IPS-20b (cell line): ENCODE data around the gene CDHR3.

Experiments
- H3K27ac ChIP-seq: one replicate; pipeline ENCODE4 v1.5.1; 2013; ENCODE audit warnings: low read length
- H3K27me3 ChIP-seq: 2 replicates; pipeline ENCODE4 v1.6.1; 2013; ENCODE audit warnings: mild to moderate bottlenecking, low read length, inconsistent platforms; ENCODE audit not compliant: insufficient read depth
- H3K36me3 ChIP-seq: 2 replicates; pipeline ENCODE4 v1.6.1; 2013; ENCODE audit warnings: low read depth, mild to moderate bottlenecking, inconsistent platforms, low read length, moderate library complexity; ENCODE audit not compliant: insufficient read depth
- H3K4me1 ChIP-seq: 2 replicates; pipeline ENCODE4 v1.6.1; 2013; ENCODE audit warnings: mild to moderate bottlenecking, control low read depth, inconsistent platforms, low read length, moderate library complexity; ENCODE audit not compliant: insufficient read depth
- H3K4me3 ChIP-seq: 2 replicates; pipeline ENCODE4 v1.5.1; 2013; ENCODE audit warnings: mild to moderate bottlenecking, low read length, inconsistent platforms
- H3K9ac ChIP-seq: 2 replicates; pipeline ENCODE4 v1.6.1; 2013; ENCODE audit warnings: low read depth, mild to moderate bottlenecking, inconsistent platforms, low read length, moderate library complexity
- H3K9me3 ChIP-seq: 2 replicates; pipeline ENCODE4 v1.6.1; 2013; ENCODE audit warnings: mild to moderate bottlenecking, low read depth, low read length, inconsistent platforms; ENCODE audit not compliant: insufficient read depth

The CDHR3 gene

DNA sequence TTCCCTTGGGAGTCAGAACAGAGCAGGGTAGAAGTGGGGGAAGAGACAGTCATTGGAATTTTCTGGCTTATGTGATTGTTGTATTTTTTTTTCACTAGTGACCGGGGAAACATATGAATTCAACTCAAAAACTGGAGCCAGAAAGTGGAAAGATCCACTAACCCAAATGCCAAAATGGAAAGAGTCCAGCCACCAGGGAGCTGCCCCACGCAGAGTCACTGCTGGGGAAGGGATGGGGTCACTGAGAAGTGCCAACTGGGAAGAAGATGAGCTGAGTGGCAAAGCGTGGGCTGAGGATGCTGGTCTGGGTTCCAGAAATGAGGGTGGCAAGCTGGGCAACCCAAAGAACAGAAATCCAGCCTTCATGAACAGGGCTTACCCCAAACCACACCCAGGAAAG is 69.2 kb downstream of the CDHR3 start:
- Histone ChIP-seq H3K4me1 (peaks cover 12% of the 10 kb centered on the region; the same call in 1 of the 2 replicates), H3K27me3 (no peaks in the 10 kb centered on the region), H3K4me3 (no peak overlapping the region), H3K9ac (peak overlapping the region; percentile 2; the same call in 1 of the 2 replicates), H3K36me3 (no peaks in the 10 kb centered on the region), H3K27ac (no peak overlapping the region), H3K9me3 (no peaks in the 10 kb centered on the region)

DNA sequence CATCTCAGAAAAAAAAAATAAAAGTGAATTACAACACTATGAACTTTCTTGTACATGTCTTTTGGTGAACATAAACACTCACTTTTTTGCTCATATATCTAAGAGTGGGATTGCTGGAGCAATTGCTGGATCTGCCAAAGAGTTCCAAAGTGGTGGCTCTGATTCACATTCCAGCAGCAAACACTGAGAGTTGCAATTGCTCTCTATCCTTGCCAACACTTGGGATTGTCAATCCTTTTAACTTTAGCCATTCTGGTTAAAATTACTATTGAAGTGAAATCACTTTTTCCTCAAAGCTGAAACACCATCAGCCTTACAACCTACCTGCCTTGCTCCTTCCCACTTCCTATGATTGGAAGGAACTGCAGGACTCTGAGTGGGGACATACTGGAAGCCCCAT is 70.7 kb downstream of the CDHR3 start:
- no peaks in the 10 kb centered on the region for H3K36me3 ChIP-seq
- H3K27ac ChIP-seq: no peak overlapping the region
- no peak overlapping the region for H3K9ac ChIP-seq
- no peak overlapping the region for H3K4me3 ChIP-seq
- H3K9me3 ChIP-seq: no peaks in the 10 kb centered on the region
- peaks cover 12% of the 10 kb centered on the region; the same call in 1 of the 2 replicates for H3K4me1 ChIP-seq
- no peaks in the 10 kb centered on the region for H3K27me3 ChIP-seq

DNA sequence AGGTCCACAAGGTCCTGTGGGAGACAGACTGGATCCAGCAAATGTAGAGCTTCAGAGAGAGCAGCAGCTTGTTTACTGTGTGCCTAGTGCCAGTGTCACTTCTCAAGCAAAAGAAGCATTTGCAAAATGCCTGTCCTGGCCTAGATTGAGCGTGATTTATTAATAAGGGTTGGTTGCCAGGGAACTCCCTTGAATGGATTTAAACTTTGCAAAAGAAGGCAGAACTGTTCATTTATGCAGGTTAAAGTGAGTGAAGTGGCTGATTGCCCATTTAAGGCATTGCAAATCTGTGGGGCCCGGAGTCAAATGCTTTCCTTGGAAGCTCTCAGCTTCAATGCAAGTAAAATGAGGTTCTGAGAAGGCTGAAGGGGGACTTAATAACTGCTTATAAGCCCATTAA is 71.3 kb downstream of the CDHR3 start:
- Histone ChIP-seq H3K27me3 (no peaks in the 10 kb centered on the region), H3K9ac (no peak overlapping the region), H3K36me3 (no peaks in the 10 kb centered on the region), H3K27ac (no peak overlapping the region), H3K4me3 (no peak overlapping the region), H3K4me1 (peaks cover 12% of the 10 kb centered on the region; the same call in 1 of the 2 replicates), H3K9me3 (no peaks in the 10 kb centered on the region)

DNA sequence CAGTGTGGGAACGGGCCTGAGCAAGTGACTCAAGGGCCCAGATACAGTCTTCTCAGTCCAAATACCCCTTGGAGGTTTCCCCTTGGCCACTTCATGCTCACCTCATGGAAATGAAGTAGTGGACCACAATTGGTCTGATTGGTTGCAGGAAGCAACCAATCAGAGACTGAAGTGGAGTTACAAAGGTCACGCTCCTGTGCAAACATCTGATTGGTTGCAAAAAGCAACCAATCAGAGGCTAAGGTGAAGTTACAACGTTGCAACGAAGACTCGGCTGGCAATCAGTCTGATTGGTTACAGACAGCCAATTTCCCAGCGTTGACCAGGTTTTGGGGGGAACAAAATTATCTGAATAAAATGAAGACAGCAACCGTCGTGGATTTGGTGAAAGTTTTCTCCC is 72.5 kb downstream of the CDHR3 start:
- H3K27me3 ChIP-seq: no peaks in the 10 kb centered on the region
- no peak overlapping the region for H3K27ac ChIP-seq
- no peak overlapping the region for H3K4me3 ChIP-seq
- H3K4me1 ChIP-seq: peaks cover 12% of the 10 kb centered on the region; the same call in 1 of the 2 replicates
- no peaks in the 10 kb centered on the region for H3K9me3 ChIP-seq
- H3K9ac ChIP-seq: no peak overlapping the region
- H3K36me3 ChIP-seq: no peaks in the 10 kb centered on the region

DNA sequence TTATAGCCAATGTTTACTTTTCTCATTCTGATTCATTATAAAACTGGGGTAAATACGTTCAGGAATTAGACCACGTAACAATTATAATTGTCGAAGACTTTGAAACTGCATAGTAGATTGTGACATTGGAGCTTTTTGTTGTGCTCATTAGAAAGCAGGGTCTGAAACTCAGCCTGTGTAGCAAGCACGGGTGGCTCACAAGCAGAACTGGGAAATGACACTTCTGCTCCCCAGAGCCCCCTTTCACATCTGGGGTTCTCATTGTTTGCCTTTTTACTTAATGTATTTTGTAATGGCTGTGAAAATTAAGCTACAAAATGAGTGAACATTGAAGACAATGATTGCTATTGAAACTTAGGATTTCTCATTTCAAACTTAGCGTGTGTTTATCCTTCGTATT is 72.9 kb downstream of the CDHR3 start:
- Histone ChIP-seq H3K4me3 (no peak overlapping the region), H3K27me3 (no peaks in the 10 kb centered on the region), H3K9ac (no peak overlapping the region), H3K9me3 (no peaks in the 10 kb centered on the region), H3K4me1 (peaks cover 9% of the 10 kb centered on the region; the same call in 1 of the 2 replicates), H3K27ac (no peak overlapping the region), H3K36me3 (no peaks in the 10 kb centered on the region)

DNA sequence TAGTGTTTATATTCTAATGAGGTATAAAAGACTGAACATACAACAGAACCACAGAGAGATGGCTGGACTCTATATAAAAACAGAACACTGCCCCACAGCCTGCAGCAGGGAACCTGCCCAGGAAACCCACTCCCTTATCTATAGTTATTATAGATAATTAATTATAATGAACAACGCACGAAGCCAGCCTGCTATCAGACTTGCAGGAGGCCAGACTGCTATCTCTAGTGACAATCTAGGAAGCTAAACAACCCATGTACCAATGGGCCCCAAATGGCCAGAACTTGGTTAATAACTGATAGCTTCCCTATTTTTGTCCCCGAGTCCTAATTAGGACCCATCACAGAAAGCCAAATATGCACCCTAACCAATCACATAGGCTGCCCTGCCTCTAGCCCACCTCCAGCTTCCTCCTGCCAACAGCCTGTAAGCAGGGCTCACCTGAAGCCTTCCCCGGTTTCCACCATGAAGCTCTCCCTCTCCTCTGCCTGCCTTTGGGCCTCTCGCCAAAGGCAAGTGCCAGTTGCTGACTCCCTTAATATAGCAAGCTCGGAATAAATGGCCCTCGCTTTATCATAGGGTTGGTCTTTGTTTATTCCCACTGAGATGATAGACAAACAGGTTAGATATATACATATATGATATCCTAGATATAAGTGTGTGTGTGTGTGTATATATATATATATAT is 74.6 kb downstream of the CDHR3 start:
- Histone ChIP-seq H3K4me3 (no peak overlapping the region), H3K27ac (no peak overlapping the region), H3K4me1 (peaks cover 3% of the 10 kb centered on the region; the same call in 1 of the 2 replicates), H3K36me3 (no peaks in the 10 kb centered on the region), H3K9ac (no peak overlapping the region), H3K27me3 (no peaks in the 10 kb centered on the region), H3K9me3 (no peaks in the 10 kb centered on the region)

DNA sequence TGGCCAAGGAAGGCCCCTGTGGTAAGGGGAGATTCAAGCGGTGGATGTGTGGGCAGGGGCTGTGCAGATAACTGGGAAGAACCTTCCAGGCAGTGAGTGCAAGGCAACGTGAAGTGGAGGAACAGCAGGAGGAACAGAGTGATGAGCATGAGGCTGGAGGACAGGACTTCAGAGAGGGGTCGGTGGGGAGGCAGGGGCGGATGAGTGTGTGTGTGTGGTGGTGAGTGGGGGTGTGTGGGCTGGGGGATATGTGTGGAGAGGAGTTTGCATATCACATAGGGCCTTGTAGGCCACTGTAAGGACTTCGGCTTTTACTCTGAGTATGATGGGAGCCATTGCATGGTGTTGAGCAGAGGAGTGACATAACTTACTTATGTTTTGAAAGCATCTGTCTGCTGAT is 75.2 kb downstream of the CDHR3 start:
- H3K4me3 ChIP-seq: no peak overlapping the region
- no peaks in the 10 kb centered on the region for H3K9me3 ChIP-seq
- peaks cover 3% of the 10 kb centered on the region; the same call in 1 of the 2 replicates for H3K4me1 ChIP-seq
- no peaks in the 10 kb centered on the region for H3K27me3 ChIP-seq
- no peak overlapping the region for H3K27ac ChIP-seq
- no peaks in the 10 kb centered on the region for H3K36me3 ChIP-seq
- H3K9ac ChIP-seq: no peak overlapping the region

DNA sequence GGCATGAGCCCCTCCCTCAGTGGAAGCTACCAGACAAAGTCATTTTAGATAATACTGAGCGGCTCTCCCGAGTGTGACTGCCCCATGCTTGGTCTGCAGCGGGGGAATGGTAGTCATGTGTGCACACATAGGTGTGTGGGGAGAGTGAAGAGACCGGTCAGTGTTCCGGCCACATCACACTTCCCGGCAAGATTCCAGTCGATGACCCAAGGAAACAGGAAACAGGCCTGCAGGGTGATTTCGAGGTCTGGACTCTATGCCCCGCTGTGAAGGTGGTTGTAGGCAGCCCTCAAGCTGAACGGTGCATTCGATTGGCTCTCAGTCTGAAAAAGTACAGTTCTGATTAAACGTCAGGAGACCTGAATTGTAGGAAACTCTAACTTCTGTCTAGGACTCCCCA is 75.9 kb downstream of the CDHR3 start:
- Histone ChIP-seq H3K4me1 (peaks cover 3% of the 10 kb centered on the region; the same call in 1 of the 2 replicates), H3K4me3 (no peak overlapping the region), H3K9ac (no peak overlapping the region), H3K27me3 (no peaks in the 10 kb centered on the region), H3K36me3 (no peaks in the 10 kb centered on the region), H3K27ac (no peak overlapping the region), H3K9me3 (no peaks in the 10 kb centered on the region)

DNA sequence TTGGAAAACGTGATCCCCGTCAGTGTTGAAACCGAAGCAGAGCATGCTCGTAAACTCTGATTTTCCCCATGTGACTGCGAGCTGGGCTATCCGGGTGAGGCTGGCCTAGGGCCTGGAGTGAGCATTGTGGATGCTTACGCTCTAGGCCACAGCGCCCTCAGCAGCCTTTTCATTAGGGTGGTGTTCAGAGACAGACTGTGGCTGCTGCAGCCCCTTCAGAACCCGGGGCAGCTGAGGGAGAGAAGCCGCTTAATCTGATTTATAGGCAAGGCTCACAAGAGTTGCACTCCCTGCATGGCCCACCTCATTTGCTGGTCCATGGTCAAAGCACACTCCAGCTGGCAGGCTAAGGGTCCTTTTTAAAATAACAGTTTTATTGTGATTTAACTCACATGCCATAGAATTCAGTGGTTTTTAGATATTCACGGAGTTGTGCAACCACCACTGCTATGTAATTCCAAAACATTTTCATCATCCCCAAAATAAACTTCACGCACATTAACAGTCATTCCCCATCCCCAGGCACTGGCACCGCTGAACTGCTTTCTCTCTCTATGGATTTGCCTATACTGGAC is 76.5 kb downstream of the CDHR3 start:
- Histone ChIP-seq H3K4me1 (peaks cover 3% of the 10 kb centered on the region; the same call in 1 of the 2 replicates), H3K9ac (no peak overlapping the region), H3K27ac (no peak overlapping the region), H3K4me3 (no peak overlapping the region), H3K27me3 (no peaks in the 10 kb centered on the region), H3K36me3 (no peaks in the 10 kb centered on the region), H3K9me3 (no peaks in the 10 kb centered on the region)

DNA sequence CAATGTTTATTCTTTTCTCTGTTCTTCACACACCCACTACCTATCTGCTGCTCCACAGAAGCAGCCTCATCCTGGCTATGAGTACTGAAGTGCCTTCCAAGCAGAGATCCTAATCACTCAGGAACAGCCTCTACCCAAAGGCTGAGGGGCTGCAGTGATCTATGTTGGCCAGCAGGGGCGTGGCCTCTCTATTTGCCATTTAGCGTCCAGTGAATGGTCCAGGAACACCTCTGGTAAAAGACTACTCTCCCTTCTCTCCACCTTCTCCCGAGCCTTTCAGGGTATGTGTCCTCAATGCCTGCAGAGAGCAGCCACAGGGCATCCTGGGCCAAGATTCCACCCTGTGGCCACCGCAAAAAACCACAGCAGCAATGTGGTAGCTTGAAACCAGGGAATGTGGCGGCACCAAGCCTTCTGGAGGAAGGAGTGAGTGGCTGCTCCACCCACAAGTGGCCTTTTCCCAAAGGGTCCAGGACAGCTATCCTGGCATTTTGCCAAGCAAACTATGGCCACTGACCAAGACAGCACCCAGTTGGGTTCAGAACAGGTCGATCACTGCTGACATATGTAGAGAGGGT is 78.2 kb downstream of the CDHR3 start:
- Histone ChIP-seq H3K4me3 (no peak overlapping the region), H3K9me3 (no peaks in the 10 kb centered on the region), H3K27ac (no peak overlapping the region), H3K27me3 (no peaks in the 10 kb centered on the region; the same call in 1 of the 2 replicates), H3K9ac (no peak overlapping the region), H3K4me1 (peaks cover 3% of the 10 kb centered on the region; the same call in 1 of the 2 replicates), H3K36me3 (no peaks in the 10 kb centered on the region)

DNA sequence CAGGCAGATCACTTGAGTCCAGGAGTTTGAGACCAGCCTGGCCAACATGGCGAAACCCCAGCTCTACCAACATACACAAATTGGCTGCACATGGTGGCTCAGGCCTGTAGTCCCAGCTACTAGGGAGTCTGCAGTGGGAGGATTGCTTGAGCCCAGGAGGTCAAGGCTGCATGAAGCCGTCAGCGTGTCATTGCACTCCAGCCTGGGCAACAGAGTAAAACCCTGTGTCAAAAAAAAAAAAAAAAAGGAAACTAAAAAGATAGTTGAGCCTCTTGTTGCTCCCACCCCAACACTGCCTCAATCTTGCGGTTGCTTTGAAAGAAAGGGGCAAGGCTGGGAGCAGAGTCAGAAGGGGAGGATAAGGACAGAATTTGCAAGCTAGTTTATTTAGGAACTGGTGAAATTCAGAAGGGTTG is 79.1 kb downstream of the CDHR3 start:
- H3K4me3 ChIP-seq: no peak overlapping the region

DNA sequence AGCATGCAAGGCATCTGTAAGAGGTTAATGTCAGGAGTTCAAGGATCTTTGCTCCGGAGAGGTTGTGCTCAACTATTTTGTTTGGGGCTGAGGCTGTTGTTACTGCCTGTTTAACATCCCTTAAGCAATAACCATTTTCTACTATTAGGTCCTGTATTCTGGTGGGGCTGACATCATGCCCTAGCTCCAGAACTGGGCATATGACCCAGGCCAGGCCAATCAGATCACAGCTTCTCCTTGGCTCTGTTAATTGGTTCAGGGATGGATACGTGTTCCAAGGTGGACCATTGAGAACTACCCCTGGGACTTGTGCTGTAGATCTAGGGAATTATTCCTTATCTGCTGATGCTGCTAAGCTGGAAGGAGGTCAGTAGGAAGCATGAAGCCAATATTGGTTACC is 82.1 kb downstream of the CDHR3 start:
- H3K9ac ChIP-seq: no peak overlapping the region
- H3K4me1 ChIP-seq: peaks cover 3% of the 10 kb centered on the region; the same call in 1 of the 2 replicates
- no peaks in the 10 kb centered on the region; the same call in 1 of the 2 replicates for H3K27me3 ChIP-seq
- H3K36me3 ChIP-seq: no peaks in the 10 kb centered on the region
- no peak overlapping the region for H3K4me3 ChIP-seq
- no peaks in the 10 kb centered on the region for H3K9me3 ChIP-seq
- no peak overlapping the region for H3K27ac ChIP-seq

More for the DNA sequence above, 79.1 kb downstream of the CDHR3 start:
- no peak overlapping the region for H3K27ac ChIP-seq
- peak overlapping the region; percentile 9; the same call in 1 of the 2 replicates for H3K9ac ChIP-seq
- no peaks in the 10 kb centered on the region; the same call in 1 of the 2 replicates for H3K27me3 ChIP-seq
- H3K9me3 ChIP-seq: no peaks in the 10 kb centered on the region
- H3K36me3 ChIP-seq: no peaks in the 10 kb centered on the region
- peaks cover 3% of the 10 kb centered on the region; the same call in 1 of the 2 replicates for H3K4me1 ChIP-seq
